Trophoblast cell (in vitro differentiated cells and primary cell): ENCODE data around the gene KLHDC8A.
A peak's percentile ranks its signal among the peaks of the same experiment; 100 is the strongest.

Source experiments
- DNase-seq, 2 donors: peaks; one replicate each; pipeline ENCODE4 v3.0.0-alpha.2; 2016
- H2AFZ ChIP-seq: 2 replicates; pipeline ENCODE4 v1.6.1; 2013; ENCODE audit warnings: low read length, moderate library complexity, mild to moderate bottlenecking; ENCODE audit not compliant: insufficient read depth, poor library complexity
- H2AK5ac ChIP-seq: 2 replicates; pipeline ENCODE4 v1.6.1; 2013; ENCODE audit warnings: mild to moderate bottlenecking, low read length
- H2BK120ac ChIP-seq: 2 replicates; pipeline ENCODE4 v1.6.1; 2013; ENCODE audit warnings: low read length, mild to moderate bottlenecking, moderate library complexity; ENCODE audit not compliant: insufficient read depth, poor library complexity
- H2BK12ac ChIP-seq: 2 replicates; pipeline ENCODE4 v1.6.1; 2013; ENCODE audit warnings: mild to moderate bottlenecking, low read length, moderate library complexity
- H2BK5ac ChIP-seq: 2 replicates; pipeline ENCODE4 v1.6.1; 2013; ENCODE audit warnings: low read length, low read depth, moderate library complexity, mild to moderate bottlenecking; ENCODE audit not compliant: poor library complexity
- H3K14ac ChIP-seq: 2 replicates; pipeline ENCODE4 v1.6.1; 2013; ENCODE audit warnings: mild to moderate bottlenecking, low read length
- H3K18ac ChIP-seq: 2 replicates; pipeline ENCODE4 v1.6.1; 2013; ENCODE audit warnings: mild to moderate bottlenecking, low read length
- H3K23ac ChIP-seq: 2 replicates; pipeline ENCODE4 v1.6.1; 2013; ENCODE audit warnings: low read length
- H3K27ac ChIP-seq: 2 replicates; pipeline ENCODE4 v1.5.1; 2013; ENCODE audit warnings: low read depth, mild to moderate bottlenecking, inconsistent platforms, low read length, moderate library complexity
- H3K27me3 ChIP-seq: 2 replicates; pipeline ENCODE4 v1.6.1; 2013; ENCODE audit warnings: inconsistent platforms, mild to moderate bottlenecking, low read length, moderate library complexity; ENCODE audit not compliant: insufficient read depth
- H3K36me3 ChIP-seq, 2 experiments: 1 replicate in 1 of 2; 2 replicates in 1 of 2; pipeline ENCODE4 v1.6.1; 2013; ENCODE audit warnings: low read length in 2 of 2, mild to moderate bottlenecking in 2 of 2, moderate library complexity in 1 of 2; ENCODE audit not compliant: insufficient read depth in 2 of 2, control insufficient read depth in 1 of 2
- H3K4ac ChIP-seq: 2 replicates; pipeline ENCODE4 v1.6.1; 2013; ENCODE audit warnings: low read depth, mild to moderate bottlenecking, low read length, moderate library complexity
- H3K4me1 ChIP-seq, 2 experiments: 1 replicate in 1 of 2; 2 replicates in 1 of 2; pipeline ENCODE4 v1.6.1; 2013; ENCODE audit warnings: low read length in 2 of 2, mild to moderate bottlenecking in 2 of 2, moderate library complexity in 1 of 2; ENCODE audit not compliant: insufficient read depth in 2 of 2, control insufficient read depth in 1 of 2
- H3K4me2 ChIP-seq: 2 replicates; pipeline ENCODE4 v1.6.1; 2013; ENCODE audit warnings: inconsistent platforms, mild to moderate bottlenecking, low read length, moderate library complexity
- H3K4me3 ChIP-seq: 2 replicates; pipeline ENCODE4 v1.5.1; 2013; ENCODE audit warnings: mild to moderate bottlenecking, low read depth, low read length, inconsistent platforms
- H3K79me1 ChIP-seq: one replicate; pipeline ENCODE4 v1.6.1; 2013; ENCODE audit warnings: low read length
- H3K79me2 ChIP-seq: 2 replicates; pipeline ENCODE4 v1.6.1; 2013; ENCODE audit warnings: low read length, mild to moderate bottlenecking; ENCODE audit not compliant: control insufficient read depth, insufficient read depth, poor library complexity
- H3K9ac ChIP-seq: 2 replicates; pipeline ENCODE4 v1.6.1; 2013; ENCODE audit warnings: mild to moderate bottlenecking, low read length
- H3K9me3 ChIP-seq: 2 replicates; pipeline ENCODE4 v1.6.1; 2013; ENCODE audit warnings: low read depth, mild to moderate bottlenecking, control low read depth, inconsistent platforms, low read length; ENCODE audit not compliant: insufficient read depth
- H4K12ac ChIP-seq: 2 replicates; pipeline ENCODE4 v1.6.1; 2013; ENCODE audit warnings: low read depth, mild to moderate bottlenecking, low read length, moderate library complexity
- H4K8ac ChIP-seq: 2 replicates; pipeline ENCODE4 v1.6.1; 2013; ENCODE audit warnings: low read depth, mild to moderate bottlenecking, low read length, moderate library complexity
- H4K91ac ChIP-seq: one replicate; pipeline ENCODE4 v1.6.1; 2013; ENCODE audit warnings: low read depth, mild to moderate bottlenecking, low read length, moderate library complexity
- WGBS: extraction: QIAGEN DNeasy Blood & Tissue Kit; methylation state at CpG from one replicate; pipeline ENCODE4 v1.1.7; 2013; ENCODE audit warnings: missing lambda C conversion rate; ENCODE audit not compliant: insufficient read length, insufficient coverage; ENCODE audit errors: extremely low coverage; 5-methylcytosine and 5-hydroxymethylcytosine counted together

KLHDC8A gene

DNA sequence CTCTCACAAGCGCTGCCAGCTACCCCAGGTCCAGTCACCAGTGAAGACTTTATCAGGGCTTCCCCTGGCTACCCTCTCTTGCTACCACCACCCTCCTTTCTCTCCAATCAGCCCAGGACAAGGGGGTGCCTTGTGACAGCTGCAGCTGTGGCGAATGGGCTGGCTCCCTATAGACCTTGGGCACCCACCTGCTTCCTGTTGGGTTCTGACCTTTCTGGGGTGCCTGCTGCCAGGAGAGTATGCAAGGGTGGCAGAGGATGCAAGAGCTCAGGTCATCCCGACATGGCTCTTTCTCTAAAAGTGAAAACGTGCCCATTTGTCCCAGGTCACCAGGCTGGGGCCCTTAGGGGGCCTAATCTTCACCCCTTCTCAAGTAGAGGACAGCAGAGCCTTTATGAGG, 6.6 kb downstream of the KLHDC8A start:
- Histone ChIP-seq H3K79me2 (no peaks in the 10 kb centered on the region), H3K23ac (no peak overlapping the region), H2AFZ (no peak overlapping the region), H4K12ac (no peak overlapping the region), H3K27me3 (no peaks in the 10 kb centered on the region), H3K14ac (no peak overlapping the region), H3K4ac (no peak overlapping the region), H2BK5ac (no peak overlapping the region), H3K9me3 (peaks cover 3% of the 10 kb centered on the region), H2BK12ac (no peak overlapping the region), H3K27ac (no peak overlapping the region), H2BK120ac (no peak overlapping the region), H3K4me3 (no peak overlapping the region), H4K8ac (no peak overlapping the region), H4K91ac (peak overlapping the region; percentile 12), H3K4me1 (peaks cover 5 to 28% of the 10 kb centered on the region in 2 experiments), H3K4me2 (no peak overlapping the region), H3K79me1 (peaks cover 13% of the 10 kb centered on the region), H2AK5ac (no peak overlapping the region), H3K36me3 (no peaks in the 10 kb centered on the region), H3K18ac (no peak overlapping the region), H3K9ac (no peak overlapping the region)
- no CpG with 5 or more reads among the region's 4 CpGs for WGBS
- DNase-seq = no peak

GRCh38 chr1:205348554-205349487, 7.9 kb downstream of the KLHDC8A start:
- Histone ChIP-seq H3K4me2 (no peak overlapping the region), H3K9me3 (peaks cover 3% of the 10 kb centered on the region), H4K8ac (no peak overlapping the region), H2BK5ac (no peak overlapping the region), H3K14ac (no peak overlapping the region), H3K79me2 (no peaks in the 10 kb centered on the region), H3K36me3 (no peaks in the 10 kb centered on the region), H3K9ac (no peak overlapping the region), H4K12ac (no peak overlapping the region), H3K4me1 (peaks cover 5 to 35% of the 10 kb centered on the region in 2 experiments), H3K4me3 (no peak overlapping the region), H2AFZ (no peak overlapping the region), H4K91ac (peak overlapping the region; percentile 30), H2BK12ac (peak overlapping the region; percentile 58), H3K27me3 (peaks cover 6% of the 10 kb centered on the region), H3K4ac (no peak overlapping the region), H2AK5ac (no peak overlapping the region), H3K79me1 (peaks cover 13% of the 10 kb centered on the region), H2BK120ac (no peak overlapping the region), H3K23ac (no peak overlapping the region), H3K27ac (no peak overlapping the region), H3K18ac (no peak overlapping the region)
- WGBS = no CpG with 5 or more reads among the region's 5 CpGs
- DNase-seq = no peak

DNA sequence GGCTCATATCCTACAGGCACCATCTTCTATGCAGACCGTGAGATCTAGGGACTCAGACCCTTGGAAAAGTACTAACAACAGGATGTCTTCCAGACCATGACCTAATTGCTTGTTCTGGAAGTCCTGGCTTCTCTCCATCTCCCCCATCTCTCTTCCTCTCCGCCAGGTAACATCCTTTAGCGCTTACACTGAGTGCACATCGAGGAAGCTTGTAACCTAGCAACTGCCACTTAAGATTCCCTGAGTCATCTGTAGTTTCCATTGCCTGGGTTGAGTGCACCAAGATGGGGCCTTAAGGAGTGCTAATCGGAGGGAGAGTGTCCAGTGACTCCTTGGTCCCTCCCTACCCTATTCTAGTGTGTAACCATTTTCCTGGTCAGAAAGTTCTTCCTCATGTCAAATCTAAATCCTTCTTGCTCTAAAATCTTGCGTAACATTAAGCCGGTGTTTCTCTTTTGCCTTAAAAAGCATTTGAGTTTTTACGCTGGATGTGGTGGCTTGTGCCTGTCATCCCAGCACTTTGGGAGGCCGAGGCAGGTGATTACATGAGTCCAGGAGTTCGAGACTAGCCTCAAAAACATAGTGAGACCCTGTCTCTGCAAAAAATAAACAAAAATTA, 9.7 kb downstream of the KLHDC8A start:
- H2BK5ac ChIP-seq = no peak overlapping the region
- no CpG with 5 or more reads among the region's 10 CpGs for WGBS

DNA sequence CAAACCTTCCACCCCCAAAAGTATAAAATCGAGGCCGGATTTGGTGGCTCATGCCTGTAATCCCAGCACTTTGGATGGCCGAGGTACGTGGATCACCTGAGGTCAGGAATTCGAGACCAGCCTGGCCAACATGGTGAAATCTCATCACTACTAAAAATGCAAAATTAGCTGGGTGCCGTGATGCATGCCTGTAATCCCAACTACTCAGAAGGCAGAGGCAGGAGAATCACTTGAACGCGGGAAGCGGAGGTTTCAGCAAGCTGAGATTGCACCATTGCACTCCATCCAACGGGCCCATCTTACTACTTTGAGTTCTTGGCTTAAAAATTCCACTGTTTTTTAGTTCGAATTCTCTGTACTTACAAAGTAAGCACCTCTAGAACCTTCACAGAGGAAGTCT, 11.0 kb downstream of the KLHDC8A start:
- Histone ChIP-seq H2BK12ac (no peak overlapping the region), H3K9ac (no peak overlapping the region), H3K27ac (no peak overlapping the region), H3K23ac (no peak overlapping the region), H4K8ac (no peak overlapping the region), H4K91ac (peak overlapping the region; percentile 20), H3K4ac (no peak overlapping the region), H3K4me3 (no peak overlapping the region), H3K9me3 (peaks cover 5% of the 10 kb centered on the region), H2AK5ac (no peak overlapping the region), H2AFZ (no peak overlapping the region), H2BK120ac (no peak overlapping the region), H3K14ac (no peak overlapping the region), H3K4me2 (no peak overlapping the region), H4K12ac (no peak overlapping the region), H2BK5ac (no peak overlapping the region), H3K4me1 (peaks cover 12 to 38% of the 10 kb centered on the region in 2 experiments), H3K18ac (no peak overlapping the region), H3K79me1 (peaks cover 16% of the 10 kb centered on the region), H3K27me3 (peaks cover 15% of the 10 kb centered on the region), H3K36me3 (no peaks in the 10 kb centered on the region), H3K79me2 (no peaks in the 10 kb centered on the region)
- no peak for DNase-seq
- no CpG with 5 or more reads among the region's 11 CpGs for WGBS

More for the DNA sequence above, 9.7 kb downstream of the KLHDC8A start:
- Histone ChIP-seq H3K4me3 (no peak overlapping the region), H2AK5ac (no peak overlapping the region), H3K9ac (no peak overlapping the region), H3K4ac (no peak overlapping the region), H2BK12ac (peak overlapping the region; percentile 74), H3K36me3 (no peaks in the 10 kb centered on the region), H3K27ac (peak overlapping the region; percentile 77), H3K14ac (no peak overlapping the region), H3K27me3 (peaks cover 15% of the 10 kb centered on the region), H3K9me3 (peaks cover 7% of the 10 kb centered on the region), H3K79me1 (peaks cover 16% of the 10 kb centered on the region), H3K23ac (no peak overlapping the region), H3K18ac (no peak overlapping the region), H4K8ac (no peak overlapping the region), H2BK120ac (peak overlapping the region; percentile 50), H3K4me1 (peaks cover 13 to 39% of the 10 kb centered on the region in 2 experiments), H3K4me2 (no peak overlapping the region), H2AFZ (no peak overlapping the region), H4K12ac (no peak overlapping the region), H3K79me2 (no peaks in the 10 kb centered on the region), H4K91ac (peak overlapping the region; percentile 80)
- no peak for DNase-seq
